HEK293T (cell line): ENCODE data around the gene NEIL1.
"Not testable (repeated sequence)": the region's sequence is repeated elsewhere in the genome, so short reads cannot be mapped to it uniquely, and the experiment has no call there.

Source experiments
- CTCF ChIA-PET: fragments of 350-600 bp; formaldehyde crosslinking; extraction: SDS; loops from one replicate; lab custom pipeline; 2021; ENCODE audit warnings: antibody characterized with exemption, inconsistent platforms; lab: Yijun Ruan, JAX
- POLR2A ChIA-PET: fragments of 350-600 bp; formaldehyde crosslinking; extraction: SDS; loops from one replicate; lab custom pipeline; 2020; ENCODE audit warnings: antibody characterized with exemption, inconsistent platforms; lab: Yijun Ruan, JAX
- DNase-seq: peaks from one replicate; pipeline ENCODE4 v3.0.0; 2012; ENCODE audit warnings: mixed read lengths; ENCODE audit errors: extremely low spot score
- ARNT ChIP-seq: fragments of 450-650 bp; IDR thresholded peaks from 2 replicates; pipeline ENCODE4 v1.6.1; 2017; ENCODE audit warnings: mild to moderate bottlenecking
- BHLHE40 ChIP-seq: fragments of 450-650 bp; IDR thresholded peaks from 2 replicates; pipeline ENCODE4 v1.6.1; 2016; ENCODE audit warnings: mild to moderate bottlenecking, moderate library complexity, borderline replicate concordance
- CTBP1 ChIP-seq: fragments of 450-650 bp; IDR thresholded peaks from 2 replicates; pipeline ENCODE4 v1.6.1; 2016; ENCODE audit warnings: borderline replicate concordance
- ELF4 ChIP-seq: fragments of 450-650 bp; IDR thresholded peaks from 2 replicates; pipeline ENCODE4 v1.6.1; 2017; ENCODE audit warnings: antibody characterized with exemption
- FOXA1 ChIP-seq: fragments of 450-650 bp; IDR thresholded peaks from 2 replicates; pipeline ENCODE4 v1.6.1; 2016; ENCODE audit warnings: mild to moderate bottlenecking
- FOXK2 ChIP-seq: fragments of 450-650 bp; IDR thresholded peaks from 2 replicates; pipeline ENCODE4 v1.6.1; 2016; ENCODE audit warnings: mild to moderate bottlenecking
- FOXM1 ChIP-seq: fragments of 450-650 bp; IDR thresholded peaks from 2 replicates; pipeline ENCODE4 v1.6.1; 2017; ENCODE audit warnings: mild to moderate bottlenecking, borderline replicate concordance
- HDGF ChIP-seq: fragments of 450-650 bp; IDR thresholded peaks from 2 replicates; pipeline ENCODE4 v1.6.1; 2017; ENCODE audit warnings: antibody characterized with exemption, borderline replicate concordance
- L3MBTL2 ChIP-seq: fragments of 450-650 bp; conservative IDR thresholded peaks from 2 replicates; pipeline ENCODE4 v1.6.1; 2016; ENCODE audit warnings: mild to moderate bottlenecking
- LEF1 ChIP-seq: fragments of 450-650 bp; IDR thresholded peaks from 2 replicates; pipeline ENCODE4 v1.6.1; 2017; ENCODE audit warnings: mild to moderate bottlenecking, borderline replicate concordance
- NFRKB ChIP-seq: fragments of 450-650 bp; IDR thresholded peaks from 2 replicates; pipeline ENCODE4 v1.6.1; 2016; ENCODE audit warnings: mild to moderate bottlenecking, moderate library complexity
- PKNOX1 ChIP-seq: fragments of 450-650 bp; IDR thresholded peaks from 2 replicates; pipeline ENCODE4 v1.6.1; 2016
- SP1 ChIP-seq: fragments of 450-650 bp; IDR thresholded peaks from 2 replicates; pipeline ENCODE4 v1.6.1; 2017
- SUZ12 ChIP-seq: fragments of 450-650 bp; IDR thresholded peaks from 2 replicates; pipeline ENCODE4 v1.6.1; 2016; ENCODE audit warnings: mild to moderate bottlenecking
- TARDBP ChIP-seq: fragments of 450-650 bp; IDR thresholded peaks from 2 replicates; pipeline ENCODE4 v1.6.1; 2016
- ZNF384 ChIP-seq: fragments of 450-650 bp; IDR thresholded peaks from 2 replicates; pipeline ENCODE4 v1.6.1; 2016

The NEIL1 gene

GRCh38 chr15:75346796-75347221 lies at the start of gene NEIL1:
TSS of gene NEIL1 (plus strand) at chr15:75347039. CDS start at chr15:75348906, 1,867 bp downstream.
- no peak for TF ChIP-seq PKNOX1
- no peak for TF ChIP-seq FOXK2
- no peak for TF ChIP-seq LEF1
- TF ChIP-seq BHLHE40 = no peak
- TF ChIP-seq SP1 = no peak
- TF ChIP-seq ZNF384 = no peak
- no peak for TF ChIP-seq ARNT
- no peak for TF ChIP-seq ELF4
- no peak for TF ChIP-seq CTBP1
- TF ChIP-seq FOXA1 = no peak
- TF ChIP-seq TARDBP = no peak
- TF ChIP-seq SUZ12 = no peak
- no peak for TF ChIP-seq NFRKB
- no peak for TF ChIP-seq HDGF
- no peak for TF ChIP-seq FOXM1
- TF ChIP-seq L3MBTL2 = no peak
- DNase-seq = no peak
- ChIA-PET POLR2A (interaction anchor here (0.9 to 4.8 kb wide), 5 partner anchors 10 to 107 kb away, joined by 3 to 36 read pairs (median 8); partner anchors contain the start of genes COMMD4, MAN2C1 and SIN3A), CTCF (no interaction called here)

GRCh38 chr15:75298541-75299310 lies 48.1 kb upstream of the NEIL1 start:
- POLR2A ChIA-PET, DNase-seq, CTCF ChIA-PET: not testable (repeated sequence)

GRCh38 chr15:75299311-75299688 lies 47.5 kb upstream of the NEIL1 start:
- POLR2A ChIA-PET, CTCF ChIA-PET, DNase-seq: not testable (repeated sequence)

- DNase-seq, POLR2A ChIA-PET: not testable (repeated sequence)
These were observed 46.8 kb upstream of the NEIL1 start for GRCh38 chr15:75300026-75300425.

GRCh38 chr15:75302318-75302717 lies 44.5 kb upstream of the NEIL1 start:
- DNase-seq = no peak
- CTCF ChIA-PET = no interaction called here
- TF ChIP-seq HDGF (no peak), ELF4 (no peak), FOXM1 (no peak), LEF1 (no peak), FOXK2 (no peak), ZNF384 (no peak), SUZ12 (no peak), FOXA1 (no peak), NFRKB (no peak), ARNT (no peak), SP1 (no peak), BHLHE40 (no peak), TARDBP (no peak), L3MBTL2 (no peak), CTBP1 (no peak), PKNOX1 (no peak)
- POLR2A ChIA-PET = no interaction called here

More at GRCh38 chr15:75300026-75300425, 46.8 kb upstream of the NEIL1 start:
- CTCF ChIA-PET = interaction anchor here (0.8 kb wide), 1 partner anchor 254 kb away, joined by 3 read pairs; no protein-coding TSS in a partner anchor

- CTCF ChIA-PET, POLR2A ChIA-PET, DNase-seq: not testable (repeated sequence)
These were observed 44.1 kb upstream of the NEIL1 start for GRCh38 chr15:75302753-75303152.

- no peak for DNase-seq
- POLR2A ChIA-PET = interaction anchor here (0.7 kb wide), 2 partner anchors 242 to 930 kb away, joined by 3 read pairs; no protein-coding TSS in a partner anchor
- CTCF ChIA-PET = interaction anchor here (0.6 to 2.3 kb wide), 4 partner anchors 10 to 341 kb away, joined by 3 to 7 read pairs (median 4); partner anchors contain the start of gene SNX33
- TF ChIP-seq ZNF384 (no peak), NFRKB (no peak), LEF1 (no peak), HDGF (no peak), BHLHE40 (no peak), PKNOX1 (no peak), SUZ12 (no peak), SP1 (no peak)
These were observed 40.7 kb upstream of the NEIL1 start for GRCh38 chr15:75306188-75306587.
